Loucy (cell line): ENCODE measurements around the gene OR6C68.

ENCODE experiments used
- H2AFZ ChIP-seq: fragments of 200-600 bp; sonication (generic); 2 replicates; pipeline ENCODE4 v1.6.0; 2016; ENCODE audit warnings: antibody characterized with exemption, mild to moderate bottlenecking, low read length, moderate library complexity
- H3F3A ChIP-seq: fragments of 200-600 bp; 2 replicates; pipeline ENCODE4 v1.6.0; 2016; ENCODE audit warnings: antibody characterized with exemption, low read depth, mild to moderate bottlenecking
- H3K27me3 ChIP-seq: fragments of 200-600 bp; sonication (generic); 2 replicates; pipeline ENCODE4 v1.6.1; 2014; ENCODE audit warnings: low read length, mild to moderate bottlenecking; ENCODE audit not compliant: insufficient read depth, poor library complexity, severe bottlenecking
- H3K36me3 ChIP-seq: fragments of 200-600 bp; sonication (generic); 2 replicates; pipeline ENCODE4 v1.6.1; 2016; ENCODE audit warnings: low read length; ENCODE audit not compliant: insufficient read depth
- H3K4me1 ChIP-seq: fragments of 200-600 bp; sonication (generic); 2 replicates; pipeline ENCODE4 v1.5.1; 2014; ENCODE audit warnings: low read length, mild to moderate bottlenecking; ENCODE audit not compliant: insufficient read depth, poor library complexity, severe bottlenecking
- H3K4me2 ChIP-seq: fragments of 200-600 bp; sonication (generic); 2 replicates; pipeline ENCODE4 v1.6.0; 2014; ENCODE audit warnings: antibody characterized with exemption, low read length, low read depth, mild to moderate bottlenecking; ENCODE audit not compliant: poor library complexity, severe bottlenecking
- H3K4me3 ChIP-seq: fragments of 200-600 bp; sonication (generic); 2 replicates; pipeline ENCODE4 v1.5.1; 2014; ENCODE audit warnings: low read length, mild to moderate bottlenecking, mixed read lengths; ENCODE audit not compliant: poor library complexity, severe bottlenecking
- H3K79me2 ChIP-seq: fragments of 200-600 bp; sonication (generic); 2 replicates; pipeline ENCODE4 v1.6.1; 2014; ENCODE audit warnings: low read length; ENCODE audit not compliant: insufficient read depth
- H3K9ac ChIP-seq: fragments of 200-600 bp; sonication (generic); 2 replicates; pipeline ENCODE4 v1.6.0; 2014; ENCODE audit warnings: mild to moderate bottlenecking, low read depth, low read length, moderate library complexity; ENCODE audit not compliant: poor library complexity, severe bottlenecking
- H3K9me2 ChIP-seq: fragments of 200-600 bp; sonication (generic); replicated peaks from 2 replicates; pipeline ENCODE4 v1.6.1; 2016; ENCODE audit warnings: low read depth, low read length, mixed read lengths
- H3K9me3 ChIP-seq: fragments of 200-600 bp; sonication (generic); 2 replicates; pipeline ENCODE4 v1.6.1; 2014; ENCODE audit warnings: mild to moderate bottlenecking, antibody characterized with exemption, low read length, low read depth; ENCODE audit not compliant: insufficient read depth
- H4K20me1 ChIP-seq: fragments of 200-600 bp; sonication (generic); 2 replicates; pipeline ENCODE4 v1.6.0; 2014; ENCODE audit warnings: antibody characterized with exemption, low read length, mild to moderate bottlenecking; ENCODE audit not compliant: insufficient read depth, poor library complexity, severe bottlenecking
- CTCF ChIP-seq: fragments of 200-600 bp; sonication (generic); conservative IDR thresholded peaks from 2 replicates; pipeline ENCODE4 v1.5.1; 2014; ENCODE audit warnings: mild to moderate bottlenecking, antibody characterized with exemption, low read length
- EZH2phosphoT487 ChIP-seq: fragments of 200-600 bp; IDR thresholded peaks from 2 replicates; pipeline ENCODE4 v1.6.1; 2018; ENCODE audit warnings: antibody characterized with exemption, mild to moderate bottlenecking, moderate library complexity, borderline replicate concordance

Gene OR6C68

GRCh38 chr12:55495490-55495889, 3.3 kb downstream of the OR6C68 start:
- no peaks in the 10 kb centered on the region for H4K20me1 ChIP-seq
- H3K4me1 ChIP-seq = no peaks in the 10 kb centered on the region

GRCh38 chr12:55499231-55499630, 7.1 kb downstream of the OR6C68 start:
- Histone ChIP-seq H3K27me3 (no peaks in the 10 kb centered on the region), H3K4me2 (no peak overlapping the region), H3K9me3 (no peaks in the 10 kb centered on the region), H2AFZ (no peak overlapping the region), H4K20me1 (no peaks in the 10 kb centered on the region), H3K4me1 (no peaks in the 10 kb centered on the region), H3K36me3 (no peaks in the 10 kb centered on the region), H3F3A (no peaks in the 10 kb centered on the region), H3K4me3 (no peak overlapping the region), H3K9ac (no peak overlapping the region), H3K9me2 (no peaks in the 10 kb centered on the region), H3K79me2 (no peaks in the 10 kb centered on the region)
- TF ChIP-seq CTCF (no peak), EZH2phosphoT487 (no peak)

More at GRCh38 chr12:55495490-55495889, 3.3 kb downstream of the OR6C68 start:
- no peak overlapping the region for H3K9ac ChIP-seq
- H2AFZ ChIP-seq = no peak overlapping the region
- no peak overlapping the region for H3K4me3 ChIP-seq
- H3K27me3 ChIP-seq = no peaks in the 10 kb centered on the region
- no peaks in the 10 kb centered on the region for H3F3A ChIP-seq
- H3K9me2 ChIP-seq = no peaks in the 10 kb centered on the region
- no peaks in the 10 kb centered on the region for H3K36me3 ChIP-seq
- H3K9me3 ChIP-seq = no peaks in the 10 kb centered on the region
- H3K4me2 ChIP-seq = no peak overlapping the region
- TF ChIP-seq CTCF (no peak), EZH2phosphoT487 (no peak)
- no peaks in the 10 kb centered on the region for H3K79me2 ChIP-seq

GRCh38 chr12:55499810-55500252, 7.7 kb downstream of the OR6C68 start:
- TF ChIP-seq EZH2phosphoT487 (no peak), CTCF (no peak)
- H3K9ac ChIP-seq = no peak overlapping the region

More at GRCh38 chr12:55499810-55500252, 7.7 kb downstream of the OR6C68 start:
- no peaks in the 10 kb centered on the region for H4K20me1 ChIP-seq
- H3K9me3 ChIP-seq = no peaks in the 10 kb centered on the region
- peak overlapping the region; percentile 34; the same call in 1 of the 2 replicates for H2AFZ ChIP-seq
- no peaks in the 10 kb centered on the region for H3K27me3 ChIP-seq
- no peak overlapping the region for H3K4me3 ChIP-seq
- no peak overlapping the region for H3K4me2 ChIP-seq
- no peaks in the 10 kb centered on the region for H3K9me2 ChIP-seq
- no peaks in the 10 kb centered on the region for H3F3A ChIP-seq
- no peaks in the 10 kb centered on the region for H3K4me1 ChIP-seq
- H3K36me3 ChIP-seq = no peaks in the 10 kb centered on the region
- H3K79me2 ChIP-seq = no peaks in the 10 kb centered on the region
